Fibroblast of lung (primary cell): ENCODE measurements around the gene EPB41.

Source experiments
- EZH2 ChIP-seq: IDR thresholded peaks from 2 replicates; pipeline ENCODE4 v1.5.1; 2012; ENCODE audit warnings: low read length, control low read depth, mild to moderate bottlenecking; ENCODE audit errors: missing control alignments
- TF ChIP-seq, protein P1 (sequence below), 2 donors: IDR thresholded peaks in 1 of 2; conservative IDR thresholded peaks in 1 of 2; 1 replicate in 1 of 2; 2 replicates in 1 of 2; pipeline ENCODE4 v1.5.1; 2011 to 2012; ENCODE audit warnings: low read length in 2 of 2, control low read depth in 1 of 2, inconsistent platforms in 1 of 2, low read depth in 1 of 2, mild to moderate bottlenecking in 1 of 2

DNA sequence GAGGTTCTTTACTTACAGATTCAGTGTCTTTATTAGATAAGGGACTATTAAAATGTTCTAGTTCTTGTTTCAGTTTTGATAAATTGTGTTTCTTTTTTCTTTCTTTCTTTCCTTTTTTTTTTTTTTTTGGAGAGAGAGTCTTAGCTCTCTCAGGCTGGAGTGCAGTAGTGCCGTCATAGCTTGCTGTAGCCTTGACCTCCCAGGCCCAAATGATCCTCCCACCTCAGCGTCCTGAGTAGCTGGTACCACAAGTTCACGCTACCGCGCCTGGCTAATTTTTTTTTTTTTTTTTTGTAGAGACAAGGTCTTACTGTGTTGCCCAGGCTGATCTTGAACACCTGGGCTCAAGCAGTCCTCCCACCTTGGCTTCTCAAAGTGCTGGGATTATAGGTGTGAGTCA, 132.8 kb downstream of the EPB41 start:
- TF ChIP-seq, protein P1, sequence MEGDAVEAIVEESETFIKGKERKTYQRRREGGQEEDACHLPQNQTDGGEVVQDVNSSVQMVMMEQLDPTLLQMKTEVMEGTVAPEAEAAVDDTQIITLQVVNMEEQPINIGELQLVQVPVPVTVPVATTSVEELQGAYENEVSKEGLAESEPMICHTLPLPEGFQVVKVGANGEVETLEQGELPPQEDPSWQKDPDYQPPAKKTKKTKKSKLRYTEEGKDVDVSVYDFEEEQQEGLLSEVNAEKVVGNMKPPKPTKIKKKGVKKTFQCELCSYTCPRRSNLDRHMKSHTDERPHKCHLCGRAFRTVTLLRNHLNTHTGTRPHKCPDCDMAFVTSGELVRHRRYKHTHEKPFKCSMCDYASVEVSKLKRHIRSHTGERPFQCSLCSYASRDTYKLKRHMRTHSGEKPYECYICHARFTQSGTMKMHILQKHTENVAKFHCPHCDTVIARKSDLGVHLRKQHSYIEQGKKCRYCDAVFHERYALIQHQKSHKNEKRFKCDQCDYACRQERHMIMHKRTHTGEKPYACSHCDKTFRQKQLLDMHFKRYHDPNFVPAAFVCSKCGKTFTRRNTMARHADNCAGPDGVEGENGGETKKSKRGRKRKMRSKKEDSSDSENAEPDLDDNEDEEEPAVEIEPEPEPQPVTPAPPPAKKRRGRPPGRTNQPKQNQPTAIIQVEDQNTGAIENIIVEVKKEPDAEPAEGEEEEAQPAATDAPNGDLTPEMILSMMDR (conservative IDR thresholded peaks at IDR 0.05 in 1 of 2, IDR thresholded peaks at IDR 0.05 in 1 of 2; ENCODE audit: low read depth in 1 of 2, low read length in 2 of 2) = no peak
- TF ChIP-seq EZH2 = no peak
